Left lung (tissue), 10 donors: ENCODE measurements around the gene HOXA10. TPM values are rescaled to one million over a fixed set of nuclear protein-coding genes. Genes with fewer than 3 reads are reported as not detected.

Experiments
- ATAC-seq: fragments of 200-7000 bp; cut with Tn5 transposase; one replicate; pipeline ENCODE4 v1.9.1; 2020; ENCODE audit warnings: moderate library complexity
- DNase-seq, 4 donors: peaks; one replicate each; pipeline ENCODE4 v3.0.0-alpha.2; 2013 to 2020
- H3K27ac ChIP-seq, 2 donors: fragments of 200-600 bp; sonication (generic) in 1 of 2; one replicate each; pipeline versions ENCODE4 v1.5.0 to v1.8.0; 2020 to 2021
- H3K27me3 ChIP-seq, 2 donors: fragments of 200-600 bp; sonication (generic) in 1 of 2; one replicate each; pipeline versions ENCODE4 v1.5.0 to v1.8.0; 2020 to 2021
- H3K36me3 ChIP-seq, 2 donors: fragments of 200-600 bp; sonication (generic) in 1 of 2; one replicate each; pipeline versions ENCODE4 v1.5.0 to v1.8.0; 2020 to 2021
- H3K4me1 ChIP-seq, 2 donors: fragments of 200-600 bp; one replicate each; pipeline ENCODE4 v1.8.0; 2021
- H3K4me3 ChIP-seq, 2 donors: fragments of 200-600 bp; sonication (generic) in 1 of 2; one replicate each; pipeline versions ENCODE4 v1.5.0 to v1.8.0; 2020 to 2021; ENCODE audit warnings: mild to moderate bottlenecking in 1 of 2
- H3K9me3 ChIP-seq, 2 donors: fragments of 200-600 bp; sonication (generic) in 1 of 2; one replicate each; pipeline versions ENCODE4 v1.5.0 to v1.8.0; 2020 to 2021
- intact Hi-C, 2 donors: fragments of 100-400 bp; cut with DNase I; formaldehyde crosslinking; loops; one replicate each; pipeline versions ENCODE4 v1.11.2 to v1.14.2; 2022
- polyA plus RNA-seq, 6 donors: library from polyadenylated mRNA; unstranded; fragments of 120-200 nt; gene quantifications; one replicate each; pipeline ENCODE4 v1.2.1, GENCODE V29; 2013; ENCODE audit not compliant: insufficient read length in 6 of 6
- total RNA-seq, 2 donors: library from RNA; stranded (reverse); fragmentation: NEBNext Ultra II Directional; extraction: Animal tissue kit (Norgen Biotek cat#: 25700); gene quantifications; one replicate each; pipeline ENCODE4 v1.2.1, GENCODE V29; 2021
- TF ChIP-seq, protein P1 (sequence below), 2 donors: fragments of 200-600 bp; sonication (generic) in 1 of 2; IDR thresholded peaks; one replicate each; pipeline versions ENCODE4 v1.5.0 to v1.8.0; 2021; ENCODE audit warnings: antibody characterized with exemption in 2 of 2
- donor health status: DM: no; HTN: yes; CAD: no.
- donor health status: DM: no; HTN: no; CAD: no.

HOXA10 gene
- total and polyA plus RNA-seq, 8 donors, result 0.34 to 1.3 (median 0.41) TPM; not detected in 1

GRCh38 chr7:27184337-27185012, 10.4 kb upstream of the HOXA10 start:
- H3K9me3 ChIP-seq, result no peaks in the 10 kb centered on the region
- ATAC-seq (no peak), DNase-seq (peak in 2 of 4 donors; percentile 31 to 85)
- TF ChIP-seq, protein P1, sequence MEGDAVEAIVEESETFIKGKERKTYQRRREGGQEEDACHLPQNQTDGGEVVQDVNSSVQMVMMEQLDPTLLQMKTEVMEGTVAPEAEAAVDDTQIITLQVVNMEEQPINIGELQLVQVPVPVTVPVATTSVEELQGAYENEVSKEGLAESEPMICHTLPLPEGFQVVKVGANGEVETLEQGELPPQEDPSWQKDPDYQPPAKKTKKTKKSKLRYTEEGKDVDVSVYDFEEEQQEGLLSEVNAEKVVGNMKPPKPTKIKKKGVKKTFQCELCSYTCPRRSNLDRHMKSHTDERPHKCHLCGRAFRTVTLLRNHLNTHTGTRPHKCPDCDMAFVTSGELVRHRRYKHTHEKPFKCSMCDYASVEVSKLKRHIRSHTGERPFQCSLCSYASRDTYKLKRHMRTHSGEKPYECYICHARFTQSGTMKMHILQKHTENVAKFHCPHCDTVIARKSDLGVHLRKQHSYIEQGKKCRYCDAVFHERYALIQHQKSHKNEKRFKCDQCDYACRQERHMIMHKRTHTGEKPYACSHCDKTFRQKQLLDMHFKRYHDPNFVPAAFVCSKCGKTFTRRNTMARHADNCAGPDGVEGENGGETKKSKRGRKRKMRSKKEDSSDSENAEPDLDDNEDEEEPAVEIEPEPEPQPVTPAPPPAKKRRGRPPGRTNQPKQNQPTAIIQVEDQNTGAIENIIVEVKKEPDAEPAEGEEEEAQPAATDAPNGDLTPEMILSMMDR (IDR thresholded peaks at IDR 0.05), result no peak
- peaks cover 99 to 100% of the 10 kb centered on the region in 2 donors for H3K27me3 ChIP-seq
- H3K4me1 ChIP-seq, result peaks cover 12 to 57% of the 10 kb centered on the region in 2 donors
- H3K4me3 ChIP-seq, result peak overlapping the region; percentile 1 to 31
- intact Hi-C loops, result no loop called here
- no peaks in the 10 kb centered on the region for H3K36me3 ChIP-seq
- H3K27ac ChIP-seq, result no peak overlapping the region

DNA sequence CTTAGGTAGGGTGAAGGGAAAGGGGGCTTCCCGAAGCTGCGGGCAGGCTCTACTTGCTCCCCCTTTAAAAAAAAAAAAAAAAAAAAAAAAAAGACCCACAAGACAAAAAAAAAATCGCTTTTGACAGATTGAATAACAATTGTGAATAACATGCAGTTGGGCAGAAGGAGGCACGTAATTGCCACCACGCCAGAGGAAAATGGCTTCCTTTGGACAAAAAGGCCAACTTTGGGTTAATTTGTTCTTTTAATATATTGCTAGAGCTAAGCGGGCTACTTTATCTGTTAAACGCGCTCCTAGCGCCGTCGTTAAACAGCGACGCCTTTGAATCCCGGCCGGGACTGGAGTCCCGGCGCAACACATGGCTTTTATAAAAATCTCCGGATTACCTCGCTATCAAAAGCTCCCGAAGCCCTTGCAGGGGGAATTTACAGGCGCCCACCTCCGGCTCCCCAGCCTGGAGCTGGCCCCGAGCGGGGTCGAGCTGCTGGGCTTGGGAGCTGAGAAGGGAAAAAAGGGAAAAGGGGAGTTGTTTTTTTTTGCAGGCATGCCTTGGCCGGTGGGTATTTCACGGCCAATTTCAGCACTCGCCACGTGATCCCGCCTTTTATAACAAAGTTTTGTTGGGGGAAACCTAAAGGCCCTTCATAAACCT, 9.7 kb upstream of the HOXA10 start:
- H3K27me3 ChIP-seq, result peaks cover 99 to 100% of the 10 kb centered on the region in 2 donors
- ATAC-seq (no peak), DNase-seq (peak in 2 of 4 donors; percentile 24 to 34)
- H3K4me1 ChIP-seq, result peaks cover 12 to 55% of the 10 kb centered on the region in 2 donors
- H3K9me3 ChIP-seq, result no peaks in the 10 kb centered on the region
- intact Hi-C loops, result no loop called here
- H3K36me3 ChIP-seq, result no peaks in the 10 kb centered on the region
- H3K4me3 ChIP-seq, result peak overlapping the region in 1 of 2 donors; percentile 31
- TF ChIP-seq, protein P1 (IDR thresholded peaks at IDR 0.05), result no peak
- no peak overlapping the region for H3K27ac ChIP-seq

DNA sequence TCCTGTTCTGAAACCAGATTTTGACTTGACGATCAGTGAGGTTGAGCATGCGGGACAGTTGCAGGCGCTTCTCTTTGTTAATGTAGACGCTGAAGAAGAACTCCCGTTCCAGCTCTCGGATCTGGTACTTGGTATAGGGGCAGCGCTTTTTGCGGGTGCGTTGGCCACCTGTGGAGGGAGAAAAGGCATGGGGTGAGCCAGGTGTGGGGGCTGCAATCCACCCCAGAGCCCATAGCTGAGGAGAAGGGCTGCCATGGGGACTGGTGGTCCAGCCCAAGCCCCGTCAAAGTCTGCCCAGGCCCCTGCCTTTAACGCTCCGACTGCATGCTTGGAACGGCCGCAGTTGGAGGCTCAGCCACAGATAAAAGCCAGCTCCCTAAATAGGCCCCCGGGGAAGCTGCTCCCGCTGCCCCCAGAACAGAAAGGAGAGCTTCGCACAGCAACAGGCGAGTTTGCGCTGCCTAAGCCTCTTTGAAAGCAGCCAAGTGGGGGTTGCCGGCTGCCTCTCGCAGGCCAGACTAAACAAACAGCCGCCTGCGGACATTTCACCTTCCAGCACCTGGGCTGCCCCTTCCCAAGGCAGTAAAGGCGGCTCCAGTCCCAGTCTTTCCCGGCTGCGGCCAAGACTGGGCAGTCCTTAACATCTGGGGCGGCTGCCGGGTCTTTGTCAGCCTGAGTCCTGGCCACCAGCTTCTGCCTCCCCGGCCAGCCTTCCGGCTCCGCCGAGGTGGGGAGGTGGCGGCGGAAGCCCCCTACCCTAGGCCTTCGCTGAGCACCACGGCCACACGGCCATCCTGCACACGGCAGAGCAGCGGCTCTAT, 9.0 kb upstream of the HOXA10 start:
- DNase-seq, result peak in 2 of 4 donors; percentile 30 to 61
- ATAC-seq, result no peak
- Histone ChIP-seq H3K27me3 (peaks cover 99 to 100% of the 10 kb centered on the region in 2 donors), H3K27ac (no peak overlapping the region), H3K9me3 (no peaks in the 10 kb centered on the region), H3K36me3 (no peaks in the 10 kb centered on the region), H3K4me3 (no peak overlapping the region), H3K4me1 (peaks cover 12 to 48% of the 10 kb centered on the region in 2 donors)
- TF ChIP-seq, protein P1 (IDR thresholded peaks at IDR 0.05), result no peak
- intact Hi-C loops, result no loop called here

DNA sequence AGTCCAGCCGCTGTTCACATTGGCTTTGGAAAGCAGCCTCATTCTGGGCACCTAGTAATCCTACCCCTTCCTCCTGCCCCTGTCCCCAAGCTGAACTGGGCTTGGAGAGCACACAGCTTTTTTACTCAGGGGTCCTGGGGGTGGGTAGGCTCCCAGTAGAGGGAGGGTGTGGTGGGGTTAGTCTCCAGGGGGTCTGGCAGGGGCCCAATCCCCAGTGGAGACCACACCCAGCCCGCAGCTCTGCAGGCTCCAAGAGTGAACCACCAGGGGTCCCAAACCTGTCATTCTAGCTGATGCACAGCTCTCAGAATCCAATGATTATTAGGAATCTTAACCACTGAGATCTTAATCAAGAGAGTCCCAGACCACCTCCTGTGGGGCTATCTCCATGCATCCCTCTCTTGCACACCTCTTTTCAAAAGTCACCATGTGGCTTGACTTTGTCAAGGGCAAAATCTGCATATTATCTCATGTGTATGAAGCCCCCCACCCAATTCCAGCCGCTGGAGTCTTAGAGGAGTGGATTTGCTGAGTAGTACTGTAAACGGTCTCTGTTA, 8.2 kb upstream of the HOXA10 start:
- Histone ChIP-seq H3K27me3 (peaks cover 99 to 100% of the 10 kb centered on the region in 2 donors), H3K36me3 (no peaks in the 10 kb centered on the region), H3K4me3 (no peak overlapping the region), H3K4me1 (peaks cover 12 to 43% of the 10 kb centered on the region in 2 donors), H3K9me3 (no peaks in the 10 kb centered on the region), H3K27ac (no peak overlapping the region)
- intact Hi-C loops, result no loop called here
- TF ChIP-seq, protein P1 (IDR thresholded peaks at IDR 0.05), result no peak
- DNase-seq (peak in 1 of 4 donors; percentile 16), ATAC-seq (no peak)
